Measurements from ENCODE around the gene CLPTM1. TPM values are rescaled to one million over a fixed set of nuclear protein-coding genes. Genes with fewer than 3 reads are reported as not detected.
A peak's percentile ranks its signal among the peaks of the same experiment; 100 is the strongest.
"Not testable (repeated sequence)": the region's sequence is repeated elsewhere in the genome, so short reads cannot be mapped to it uniquely, and the experiment has no call there.

Gene CLPTM1
- total and polyA plus RNA-seq, 9 donors = 36.4 to 103 (median 81.6) TPM

DNA sequence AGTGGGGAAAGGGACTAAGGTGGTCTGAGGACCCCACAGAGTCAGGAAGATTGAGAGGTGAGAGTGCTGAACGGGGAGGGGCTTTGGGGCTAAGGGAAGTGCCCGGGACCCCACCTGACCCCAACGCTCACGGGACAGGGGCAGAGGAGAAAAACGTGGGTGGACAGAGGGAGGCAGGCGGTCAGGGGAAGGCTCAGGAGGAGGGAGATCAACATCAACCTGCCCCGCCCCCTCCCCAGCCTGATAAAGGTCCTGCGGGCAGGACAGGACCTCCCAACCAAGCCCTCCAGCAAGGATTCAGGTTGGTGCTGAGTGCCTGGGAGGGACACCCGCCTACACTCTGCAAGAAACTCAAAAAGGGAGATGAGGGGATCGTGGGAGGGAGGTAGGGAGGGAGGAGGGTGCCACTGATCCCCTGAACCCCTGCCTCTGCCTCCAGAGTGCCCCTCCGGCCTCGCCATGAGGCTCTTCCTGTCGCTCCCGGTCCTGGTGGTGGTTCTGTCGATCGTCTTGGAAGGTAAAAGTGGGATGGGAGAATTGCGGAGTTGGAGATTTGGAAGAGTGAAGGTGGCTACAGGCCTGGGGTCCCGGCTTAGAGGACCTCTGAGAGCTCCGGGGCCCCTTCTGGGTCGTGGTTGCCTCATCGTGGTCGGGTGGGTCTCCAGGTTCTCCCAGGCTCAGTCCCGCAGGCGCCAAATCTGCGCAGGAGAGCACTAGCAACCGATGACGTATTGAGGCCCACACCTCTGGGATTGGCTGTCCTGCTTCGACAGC is 40.6 kb upstream of the CLPTM1 start, which contains the start of gene APOC1:
Gene APOC1, plus strand, starts transcription at position 176 of the 774 bp plus-strand sequence. Its CDS starts 284 bp downstream, at position 460.
- H3K36me3 ChIP-seq; intact Hi-C loops (cut with DNase I); H3K27me3 ChIP-seq; H3K9me3 ChIP-seq: not testable (repeated sequence)
- Histone ChIP-seq H3K27ac (peak within 1 kb of the TSS in 1 of 2 donors; percentile 61), H3K4me1 (ENCODE audit: insufficient read depth) (peaks cover 13% of the 10 kb centered on the region), H3K4me3 (peak within 1 kb of the TSS; percentile 39)
- DNase-seq = peak; percentile 86 to 91 (median 89)
- 6 to 11% (median 10%) methylated on average over 27 to 28 of the region's 28 CpGs for WGBS, 3 donors

- TF ChIP-seq CTCF (IDR thresholded peaks at IDR 0.05) (no peak), POLR2A (IDR thresholded peaks at IDR 0.05) (no peak), EP300 (IDR thresholded peaks at IDR 0.05) (no peak)
- H3K9me3 ChIP-seq = no peaks in the 10 kb centered on the region
- DNase-seq = peak in 1 of 5 donors; percentile 56
- H3K4me3 ChIP-seq = no peak overlapping the region
- no peaks in the 10 kb centered on the region for H3K27me3 ChIP-seq
- intact Hi-C loops (cut with DNase I) = no loop called here
- no peaks in the 10 kb centered on the region for H3K36me3 ChIP-seq
- WGBS, 3 donors = 61 to 72% (median 71%) methylated on average over 8 of the region's 8 CpGs
- peaks cover 14% of the 10 kb centered on the region for H3K4me1 ChIP-seq (ENCODE audit: insufficient read depth)
- H3K27ac ChIP-seq = peak overlapping the region in 1 of 2 donors; percentile 64
These were observed 30.9 kb upstream of the CLPTM1 start for GRCh38 chr19:44924243-44924725.

GRCh38 chr19:44925114-44925891 is 29.9 kb upstream of the CLPTM1 start:
- WGBS, 3 donors = 21 to 36% (median 25%) methylated on average over 8 of the region's 8 CpGs
- Histone ChIP-seq H3K4me3 (no peak overlapping the region), H3K4me1 (ENCODE audit: insufficient read depth) (peaks cover 14% of the 10 kb centered on the region), H3K36me3 (no peaks in the 10 kb centered on the region), H3K27me3 (no peaks in the 10 kb centered on the region), H3K27ac (peak overlapping the region in 1 of 2 donors; percentile 64), H3K9me3 (no peaks in the 10 kb centered on the region)
- DNase-seq = peak; percentile 78 to 90 (median 88)
- intact Hi-C loops (cut with DNase I) = no loop called here
- TF ChIP-seq CTCF (IDR thresholded peaks at IDR 0.05) (no peak), POLR2A (IDR thresholded peaks at IDR 0.05) (no peak), EP300 (IDR thresholded peaks at IDR 0.05) (no peak)

DNA sequence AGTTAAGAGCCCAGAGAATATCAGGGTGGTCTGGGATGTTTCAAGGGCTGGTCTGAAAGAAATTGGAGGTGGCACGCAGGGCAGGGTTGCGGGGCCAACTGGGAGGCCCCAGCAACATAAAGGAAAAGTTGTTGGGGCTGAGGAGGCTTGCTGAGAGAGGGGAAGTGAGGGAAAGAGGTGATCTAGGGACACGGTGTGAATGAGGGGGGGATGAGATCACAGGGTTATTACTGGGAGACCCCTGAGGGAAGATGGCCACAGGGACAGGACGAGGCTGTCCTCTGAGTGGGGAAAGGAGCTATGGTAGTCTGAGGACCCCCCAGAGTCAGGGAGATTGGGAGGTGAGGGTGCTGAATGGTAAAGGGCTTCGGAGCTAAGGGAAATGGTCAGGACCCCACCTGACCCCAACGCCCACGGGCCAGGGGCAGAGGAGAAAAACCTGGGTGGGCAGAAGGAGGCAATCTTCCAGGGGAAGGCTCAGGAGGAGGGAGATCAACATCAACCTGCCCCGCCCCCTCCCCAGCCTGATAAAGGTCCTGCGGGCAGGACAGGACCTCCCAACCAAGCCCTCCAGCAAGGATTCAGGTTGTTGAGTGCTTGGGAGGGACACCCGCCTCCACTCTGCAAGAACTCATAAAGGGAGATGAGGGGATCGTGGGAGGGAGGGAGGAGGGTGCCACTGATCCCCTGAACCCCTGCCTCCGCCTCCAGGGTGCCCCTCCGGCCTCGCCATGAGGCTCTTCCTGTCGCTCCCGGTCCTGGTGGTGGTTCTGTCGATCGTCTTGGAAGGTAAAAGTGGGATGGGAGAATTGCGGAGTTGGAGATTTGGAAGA is 28.7 kb upstream of the CLPTM1 start:
- intact Hi-C loops (cut with DNase I) = not testable (repeated sequence)
- peak overlapping the region in 1 of 2 donors; percentile 64 for H3K27ac ChIP-seq

GRCh38 chr19:44927746-44928145 is 27.4 kb upstream of the CLPTM1 start:
- Histone ChIP-seq H3K4me1 (ENCODE audit: insufficient read depth) (peaks cover 14% of the 10 kb centered on the region), H3K27ac (peak overlapping the region in 1 of 2 donors; percentile 5)
- no peak for TF ChIP-seq CTCF (IDR thresholded peaks at IDR 0.05)
- TF ChIP-seq EP300 (IDR thresholded peaks at IDR 0.05) = no peak
- no peak for TF ChIP-seq POLR2A (IDR thresholded peaks at IDR 0.05)

More for the DNA sequence above, 28.7 kb upstream of the CLPTM1 start:
- H3K9me3 ChIP-seq, H3K27me3 ChIP-seq, H3K36me3 ChIP-seq, H3K4me3 ChIP-seq: not testable (repeated sequence)
- WGBS, 3 donors = 46 to 57% (median 54%) methylated on average over 17 to 19 of the region's 19 CpGs
- peak in 1 of 5 donors; percentile 36 for DNase-seq
- H3K4me1 ChIP-seq (ENCODE audit: insufficient read depth) = peaks cover 14% of the 10 kb centered on the region

More at GRCh38 chr19:44927746-44928145, 27.4 kb upstream of the CLPTM1 start:
- Histone ChIP-seq H3K4me3 (no peak overlapping the region), H3K27me3 (no peaks in the 10 kb centered on the region), H3K9me3 (no peaks in the 10 kb centered on the region), H3K36me3 (no peaks in the 10 kb centered on the region)
- intact Hi-C loops (cut with DNase I) = no loop called here
- WGBS, 3 donors = 24 to 34% (median 27%) methylated on average over 5 of the region's 5 CpGs
- DNase-seq = no peak

Measured in ovary (tissue), 9 donors.